Measurements from ENCODE around the gene MTF1.

- TF ChIP-seq TAF1 (IDR thresholded peaks at IDR 0.05; ENCODE audit: low read depth, low read length) (no peak), POLR2AphosphoS5 (IDR thresholded peaks at IDR 0.05; ENCODE audit: low read depth, low read length) (no peak), POLR2A (IDR thresholded peaks at IDR 0.05; ENCODE audit: low read depth, low read length) (no peak), POU2F2 (IDR thresholded peaks at IDR 0.05; ENCODE audit: low read depth, low read length) (no peak), SPI1 (IDR thresholded peaks at IDR 0.05; ENCODE audit: low read depth, low read length) (no peak), PAX5 (IDR thresholded peaks at IDR 0.05; ENCODE audit: insufficient read depth, low read length, severe bottlenecking) (no peak)
Measured at GRCh38 chr1:37782491-37782890, 76.9 kb downstream of the MTF1 start.

Measured in GM12891 (cell line).